Natural killer cell (primary cell): ENCODE measurements around the gene DUOXA2. TPM values are rescaled to one million over a fixed set of nuclear protein-coding genes. Genes with fewer than 3 reads are reported as not detected.

Source experiments
- ATAC-seq, 3 donors: fragments of 150-1000 bp in 2 of 3; fragments of 200-7000 bp in 1 of 3; cut with Tn5 transposase; 1 replicate in 1 of 3; 2 replicates in 2 of 3; pipeline ENCODE4 v1.10.0; 2021; ENCODE audit warnings: mild to moderate bottlenecking in 2 of 3, moderate library complexity in 2 of 3
- DNase-seq, 2 donors: peaks; one replicate each; pipeline versions ENCODE4 v3.0.0 to v3.0.0-alpha.2; 2013 to 2021; ENCODE audit warnings: mixed read lengths in 1 of 2
- H3K27ac ChIP-seq: one replicate; pipeline ENCODE4 v1.5.1; 2013; ENCODE audit warnings: mild to moderate bottlenecking, low read length
- H3K27me3 ChIP-seq: one replicate; pipeline ENCODE4 v1.6.1; 2013; ENCODE audit warnings: low read length; ENCODE audit not compliant: control insufficient read depth, insufficient read depth
- H3K36me3 ChIP-seq: one replicate; pipeline ENCODE4 v1.6.1; 2013; ENCODE audit warnings: low read length; ENCODE audit not compliant: control insufficient read depth, insufficient read depth
- H3K4me1 ChIP-seq: one replicate; pipeline ENCODE4 v1.6.1; 2013; ENCODE audit warnings: low read length; ENCODE audit not compliant: control insufficient read depth, insufficient read depth
- H3K4me3 ChIP-seq: one replicate; pipeline ENCODE4 v1.5.1; 2013; ENCODE audit warnings: low read length
- H3K9me3 ChIP-seq: one replicate; pipeline ENCODE4 v1.6.1; 2013; ENCODE audit warnings: low read length; ENCODE audit not compliant: control insufficient read depth, insufficient read depth
- H3K27ac Mint-ChIP-seq, 2 donors: one replicate each; pipeline ENCODE4 v1.8.0; 2022; ENCODE audit warnings: mild to moderate bottlenecking in 2 of 2, mixed read lengths in 2 of 2, moderate library complexity in 1 of 2
- H3K27me3 Mint-ChIP-seq, 2 donors: one replicate each; pipeline ENCODE4 v1.8.0; 2022; ENCODE audit warnings: low read depth in 2 of 2, mixed read lengths in 2 of 2
- H3K36me3 Mint-ChIP-seq: one replicate; pipeline ENCODE4 v1.8.0; 2022; ENCODE audit warnings: mixed read lengths
- H3K4me1 Mint-ChIP-seq, 2 donors: one replicate each; pipeline ENCODE4 v1.8.0; 2022; ENCODE audit warnings: mixed read lengths in 2 of 2
- H3K4me3 Mint-ChIP-seq: one replicate; pipeline ENCODE4 v1.8.0; 2022; ENCODE audit warnings: mild to moderate bottlenecking, moderate library complexity, mixed read lengths
- H3K9me3 Mint-ChIP-seq, 2 donors: one replicate each; pipeline ENCODE4 v1.8.0; 2022; ENCODE audit warnings: mixed read lengths in 2 of 2
- WGBS: methylation state at CpG from one replicate; pipeline ENCODE4 v1.1.7; 2013; ENCODE audit warnings: missing lambda C conversion rate; ENCODE audit not compliant: insufficient coverage; 5-methylcytosine and 5-hydroxymethylcytosine counted together
- intact Hi-C: fragments of 100-400 bp; cut with micrococcal nuclease; formaldehyde crosslinking; loops from one replicate; pipeline ENCODE4 v1.14.2; 2022
- total RNA-seq, 4 donors: library from RNA; stranded (reverse); fragments of 120-200 nt in 1 of 4; gene quantifications; one replicate each; pipeline versions ENCODE4 v1.2.3 to v1.2.4, GENCODE V29; 2013 to 2022
- TF ChIP-seq, protein P1 (sequence below): fragments of 200-600 bp; IDR thresholded peaks from one replicate; pipeline ENCODE4 v1.8.0; 2022; ENCODE audit warnings: antibody characterized with exemption

DUOXA2 gene
- total RNA-seq, 3 donors from 2014 or later (not counting 1 experiment from before 2014, with no cell fraction given): not detected

DNA sequence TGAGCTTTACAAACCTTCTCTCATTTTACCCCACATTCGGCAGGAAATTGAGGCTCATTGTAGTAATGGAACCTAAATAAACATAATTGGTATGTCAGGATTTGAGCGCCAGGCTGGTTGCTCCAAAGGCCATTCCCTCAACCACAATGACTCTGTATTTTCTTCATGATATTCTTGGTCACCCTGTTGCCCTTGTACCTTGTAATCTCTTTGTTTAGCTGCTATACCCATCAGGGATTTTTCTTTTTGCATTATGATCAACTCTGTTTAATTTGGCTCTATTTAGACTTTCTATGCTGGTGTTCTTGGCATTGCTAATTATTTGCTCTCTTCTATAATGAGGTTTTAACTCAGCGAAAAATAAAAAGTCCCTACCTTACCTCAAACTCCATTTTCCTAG, 30.0 kb upstream of the DUOXA2 start:
- 78% methylated on average over 3 of the region's 3 CpGs for WGBS
- intact Hi-C loops: no loop called here
- H3K9me3 ChIP-seq: no peaks in the 10 kb centered on the region
- H3K36me3 ChIP-seq: no peaks in the 10 kb centered on the region
- no peak overlapping the region for H3K4me3 ChIP-seq
- H3K27ac ChIP-seq: no peak overlapping the region
- Mint-ChIP-seq H3K4me3 (no peak overlapping the region), H3K4me1 (no peaks in the 10 kb centered on the region), H3K27me3 (peaks cover 18 to 32% of the 10 kb centered on the region in 2 donors), H3K27ac (no peak overlapping the region), H3K36me3 (no peaks in the 10 kb centered on the region), H3K9me3 (no peaks in the 10 kb centered on the region)
- no peaks in the 10 kb centered on the region for H3K4me1 ChIP-seq
- TF ChIP-seq, protein P1, sequence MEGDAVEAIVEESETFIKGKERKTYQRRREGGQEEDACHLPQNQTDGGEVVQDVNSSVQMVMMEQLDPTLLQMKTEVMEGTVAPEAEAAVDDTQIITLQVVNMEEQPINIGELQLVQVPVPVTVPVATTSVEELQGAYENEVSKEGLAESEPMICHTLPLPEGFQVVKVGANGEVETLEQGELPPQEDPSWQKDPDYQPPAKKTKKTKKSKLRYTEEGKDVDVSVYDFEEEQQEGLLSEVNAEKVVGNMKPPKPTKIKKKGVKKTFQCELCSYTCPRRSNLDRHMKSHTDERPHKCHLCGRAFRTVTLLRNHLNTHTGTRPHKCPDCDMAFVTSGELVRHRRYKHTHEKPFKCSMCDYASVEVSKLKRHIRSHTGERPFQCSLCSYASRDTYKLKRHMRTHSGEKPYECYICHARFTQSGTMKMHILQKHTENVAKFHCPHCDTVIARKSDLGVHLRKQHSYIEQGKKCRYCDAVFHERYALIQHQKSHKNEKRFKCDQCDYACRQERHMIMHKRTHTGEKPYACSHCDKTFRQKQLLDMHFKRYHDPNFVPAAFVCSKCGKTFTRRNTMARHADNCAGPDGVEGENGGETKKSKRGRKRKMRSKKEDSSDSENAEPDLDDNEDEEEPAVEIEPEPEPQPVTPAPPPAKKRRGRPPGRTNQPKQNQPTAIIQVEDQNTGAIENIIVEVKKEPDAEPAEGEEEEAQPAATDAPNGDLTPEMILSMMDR: no peak
- ATAC-seq (no peak), DNase-seq (no peak)
- peaks cover 8% of the 10 kb centered on the region for H3K27me3 ChIP-seq

DNA sequence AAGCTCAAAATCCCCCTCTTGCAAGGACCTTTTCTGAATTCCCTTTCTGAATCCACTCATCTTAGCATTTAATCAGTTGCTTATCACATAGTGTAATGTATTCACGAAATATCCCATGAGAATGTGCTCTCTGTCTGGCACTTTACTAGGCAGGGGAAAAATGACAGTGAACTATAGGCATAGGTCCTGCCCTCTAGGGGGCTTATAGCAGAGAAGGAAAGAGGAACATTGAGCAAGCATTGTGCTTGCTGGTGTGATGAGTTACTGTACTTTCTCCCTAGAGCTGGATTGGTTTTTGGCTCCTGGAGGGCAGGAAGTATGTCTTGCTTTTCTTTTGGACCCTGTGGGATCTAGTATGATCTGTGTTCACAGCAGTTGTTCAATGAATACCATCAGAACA, 26.6 kb upstream of the DUOXA2 start:
- Mint-ChIP-seq H3K4me1 (no peaks in the 10 kb centered on the region), H3K9me3 (no peaks in the 10 kb centered on the region), H3K36me3 (no peaks in the 10 kb centered on the region), H3K4me3 (no peak overlapping the region), H3K27ac (no peak overlapping the region), H3K27me3 (peaks cover 27 to 58% of the 10 kb centered on the region in 2 donors)
- Histone ChIP-seq H3K4me1 (no peaks in the 10 kb centered on the region), H3K27ac (no peak overlapping the region), H3K36me3 (no peaks in the 10 kb centered on the region), H3K9me3 (no peaks in the 10 kb centered on the region), H3K4me3 (no peak overlapping the region), H3K27me3 (peaks cover 8% of the 10 kb centered on the region)
- intact Hi-C loops: no loop called here
- ATAC-seq: no peak
- no peak for DNase-seq
- WGBS: 75% methylated on average over 1 of the region's 1 CpG
- TF ChIP-seq, protein P1: no peak

DNA sequence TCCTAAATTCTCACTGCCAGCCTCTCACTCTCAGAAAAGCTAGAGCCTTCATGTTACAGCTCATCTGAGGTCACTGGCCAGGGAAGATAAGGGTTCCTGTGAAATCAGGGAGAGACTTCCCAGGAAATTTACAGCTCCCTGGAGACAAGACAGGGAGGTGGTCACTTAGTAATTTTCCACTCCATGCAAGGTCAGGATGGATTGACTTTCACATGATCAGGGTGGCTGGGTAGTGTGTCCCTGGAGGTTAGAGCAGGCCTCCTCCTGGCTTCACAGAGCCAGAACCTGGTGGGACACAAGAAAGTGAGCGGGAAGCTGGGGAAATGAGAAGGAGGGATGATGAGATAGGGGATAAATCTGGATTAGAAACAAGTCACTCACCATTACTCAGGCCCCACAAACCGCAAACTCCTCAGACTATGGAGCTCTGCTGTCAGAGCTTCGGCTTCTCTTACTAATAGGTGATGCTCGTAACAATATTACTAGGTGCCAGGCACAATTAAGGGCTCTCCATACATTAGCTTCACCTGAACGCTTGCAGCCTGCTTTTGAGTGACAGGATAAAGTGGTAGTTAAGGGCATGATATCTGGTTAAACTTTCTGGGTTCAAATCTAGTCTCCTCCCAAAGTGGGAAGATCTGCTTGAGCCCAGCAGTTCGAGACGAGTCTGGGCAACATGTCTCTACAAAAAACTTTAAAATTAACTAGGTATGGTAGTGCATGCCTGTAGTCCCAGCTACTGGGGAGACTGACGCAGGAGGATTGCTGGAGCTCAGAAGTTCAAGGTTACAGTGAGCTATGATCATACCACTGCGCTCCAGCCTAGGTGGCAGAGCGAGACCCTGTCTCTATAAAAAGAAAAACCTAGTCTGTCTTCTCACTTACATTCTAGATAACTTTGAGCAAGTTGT, 25.1 kb upstream of the DUOXA2 start:
- WGBS: 89% methylated on average over 10 of the region's 10 CpGs
- Histone ChIP-seq H3K9me3 (no peaks in the 10 kb centered on the region), H3K36me3 (no peaks in the 10 kb centered on the region), H3K4me1 (no peaks in the 10 kb centered on the region), H3K27me3 (peaks cover 10% of the 10 kb centered on the region), H3K4me3 (no peak overlapping the region), H3K27ac (no peak overlapping the region)
- Mint-ChIP-seq H3K9me3 (no peaks in the 10 kb centered on the region), H3K27ac (no peak overlapping the region), H3K4me1 (no peaks in the 10 kb centered on the region), H3K27me3 (peaks cover 20 to 52% of the 10 kb centered on the region in 2 donors), H3K36me3 (no peaks in the 10 kb centered on the region), H3K4me3 (no peak overlapping the region)
- no peak for ATAC-seq
- DNase-seq: no peak
- intact Hi-C loops: no loop called here
- TF ChIP-seq, protein P1: no peak
